Measurements from ENCODE around the gene PTPRN.
"Not testable (repeated sequence)": the region's sequence is repeated elsewhere in the genome, so short reads cannot be mapped to it uniquely, and the experiment has no call there.

The PTPRN gene

GRCh38 chr2:219266886-219267285 is 42.3 kb downstream of the PTPRN start:
- DNase-seq: no peak

- no peak for DNase-seq
Measured at GRCh38 chr2:219266232-219266631, 43.0 kb downstream of the PTPRN start.

- no peak for DNase-seq
Measured at GRCh38 chr2:219261024-219261855, 48.0 kb downstream of the PTPRN start.

GRCh38 chr2:219258942-219259341 is 50.3 kb downstream of the PTPRN start:
- DNase-seq: not testable (repeated sequence)

- DNase-seq: peak; percentile 68
Measured at GRCh38 chr2:219254590-219255201, 54.5 kb downstream of the PTPRN start.

GRCh38 chr2:219253753-219254589 is 55.2 kb downstream of the PTPRN start, which contains the start of gene TUBA4A:
Gene TUBA4A, minus strand, starts transcription at chr2:219253918. Its CDS starts 60 bp downstream, at chr2:219253858.
- peak; percentile 93 for DNase-seq

GRCh38 chr2:219252900-219253752 is 56.1 kb downstream of the PTPRN start, which contains the start of gene TUBA4B:
Gene TUBA4B, plus strand, starts transcription at chr2:219253243. Its CDS starts 165 bp downstream, at chr2:219253408.
- DNase-seq: peak; percentile 78

- DNase-seq: no peak
Measured at GRCh38 chr2:219252570-219252899, 56.7 kb downstream of the PTPRN start.

- peak; percentile 55 for DNase-seq
Measured at GRCh38 chr2:219252084-219252483, 57.1 kb downstream of the PTPRN start.

GRCh38 chr2:219251656-219252055 is 57.5 kb downstream of the PTPRN start:
- DNase-seq: no peak

- DNase-seq: no peak
Measured at GRCh38 chr2:219250049-219250781, 59.0 kb downstream of the PTPRN start.

GRCh38 chr2:219249203-219249980 is 59.8 kb downstream of the PTPRN start:
- DNase-seq: peak; percentile 72

GRCh38 chr2:219248845-219249202 is 60.4 kb downstream of the PTPRN start:
- no peak for DNase-seq

GRCh38 chr2:219247678-219248642 is 61.2 kb downstream of the PTPRN start:
- peak; percentile 85 for DNase-seq

- no peak for DNase-seq
Measured at GRCh38 chr2:219246559-219246958, 62.6 kb downstream of the PTPRN start.

GRCh38 chr2:219245899-219246230 is 63.3 kb downstream of the PTPRN start:
- DNase-seq: peak; percentile 39

GRCh38 chr2:219245148-219245898 is 63.9 kb downstream of the PTPRN start, which contains the start of the genes GLB1L and STK16:
Gene GLB1L, minus strand, starts transcription at chr2:219245444. Its CDS starts 1,871 bp downstream, at chr2:219243573.
Gene STK16, plus strand, starts transcription at chr2:219245479. Its CDS starts 521 bp downstream, at chr2:219246000.
- DNase-seq: peak; percentile 94

- DNase-seq: no peak
Measured at GRCh38 chr2:219244789-219245147, 64.4 kb downstream of the PTPRN start.

- no peak for DNase-seq
Measured at GRCh38 chr2:219243291-219243761, 65.9 kb downstream of the PTPRN start.

Measured in activated CD4-positive, alpha-beta T cell treated with anti-CD3 and anti-CD28 coated beads, Interleukin-10, Interleukin-2, amounts not matched to agents 100 ng/mL and 50 ng/mL, durations not matched to agents 16 hours and 8 hours (primary cell).